Mesodermal cell (in vitro differentiated cells): Measurements from ENCODE around the gene TLDC2.
"Not testable (repeated sequence)": the region's sequence is repeated elsewhere in the genome, so short reads cannot be mapped to it uniquely, and the experiment has no call there.

ENCODE experiments used
- H3K27ac ChIP-seq: 2 replicates; pipeline ENCODE4 v1.7.0; 2013; ENCODE audit warnings: mild to moderate bottlenecking, low read depth, low read length, moderate library complexity; ENCODE audit not compliant: severe bottlenecking
- H3K36me3 ChIP-seq: 2 replicates; pipeline ENCODE4 v1.7.1; 2013; ENCODE audit warnings: mild to moderate bottlenecking, low read length, moderate library complexity; ENCODE audit not compliant: control insufficient read depth, insufficient read depth
- H3K4me1 ChIP-seq: one replicate; pipeline ENCODE4 v1.7.1; 2013; ENCODE audit warnings: mild to moderate bottlenecking, low read length; ENCODE audit not compliant: insufficient read depth, control insufficient read depth, poor library complexity, severe bottlenecking
- H3K4me3 ChIP-seq: 2 replicates; pipeline ENCODE4 v1.7.0; 2013; ENCODE audit warnings: low read length, control low read depth, mild to moderate bottlenecking; ENCODE audit not compliant: insufficient read depth, poor library complexity, severe bottlenecking; ENCODE audit errors: extremely low read depth
- H3K9me3 ChIP-seq: 2 replicates; pipeline ENCODE4 v1.7.1; 2013; ENCODE audit warnings: mild to moderate bottlenecking, low read length, moderate library complexity; ENCODE audit not compliant: control insufficient read depth
- WGBS, 2 experiments: methylation state at CpG; one replicate each; pipeline ENCODE4 v1.1.5; 2013; ENCODE audit warnings: missing lambda C conversion rate in 2 of 2; ENCODE audit not compliant: insufficient coverage in 2 of 2; 5-methylcytosine and 5-hydroxymethylcytosine counted together

The TLDC2 gene

GRCh38 chr20:36888880-36889516, 13.1 kb downstream of the TLDC2 start:
- 93 to 98% methylated on average over 7 to 10 of the region's 15 CpGs for WGBS, 2 experiments
- Histone ChIP-seq H3K9me3 (no peaks in the 10 kb centered on the region), H3K27ac (no peak overlapping the region), H3K4me3 (no peak overlapping the region), H3K4me1 (no peaks in the 10 kb centered on the region), H3K36me3 (no peaks in the 10 kb centered on the region)

DNA sequence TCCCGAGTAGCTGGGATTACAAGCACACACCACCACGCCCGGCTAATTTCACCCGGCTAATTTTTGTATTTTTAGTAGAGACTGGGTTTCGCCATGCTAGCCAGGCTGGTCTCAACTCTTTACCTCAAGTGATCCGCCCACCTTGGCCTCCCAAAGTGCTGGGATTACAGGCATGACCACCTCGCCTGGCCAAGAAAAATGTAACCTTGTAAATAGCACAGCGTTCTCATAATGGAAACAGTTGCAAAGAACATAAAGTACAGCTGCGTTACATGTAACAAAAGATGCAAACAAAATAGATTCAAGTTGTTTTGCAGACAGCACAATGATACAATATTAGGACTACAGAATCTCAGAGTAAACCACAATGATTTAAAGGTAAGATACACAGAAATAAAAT, 14.6 kb downstream of the TLDC2 start:
- Histone ChIP-seq H3K36me3 (no peaks in the 10 kb centered on the region), H3K9me3 (no peaks in the 10 kb centered on the region), H3K27ac (no peak overlapping the region), H3K4me3 (no peak overlapping the region), H3K4me1 (no peaks in the 10 kb centered on the region)
- 90 to 97% methylated on average over 8 to 9 of the region's 9 CpGs for WGBS, 2 experiments

GRCh38 chr20:36891211-36891610, 15.3 kb downstream of the TLDC2 start:
- H3K4me1 ChIP-seq, result no peaks in the 10 kb centered on the region
- WGBS, 2 experiments, result 87 to 90% methylated on average over 2 to 3 of the region's 4 CpGs
- H3K9me3 ChIP-seq, result no peaks in the 10 kb centered on the region
- no peak overlapping the region for H3K27ac ChIP-seq
- no peaks in the 10 kb centered on the region for H3K36me3 ChIP-seq
- H3K4me3 ChIP-seq, result no peak overlapping the region

DNA sequence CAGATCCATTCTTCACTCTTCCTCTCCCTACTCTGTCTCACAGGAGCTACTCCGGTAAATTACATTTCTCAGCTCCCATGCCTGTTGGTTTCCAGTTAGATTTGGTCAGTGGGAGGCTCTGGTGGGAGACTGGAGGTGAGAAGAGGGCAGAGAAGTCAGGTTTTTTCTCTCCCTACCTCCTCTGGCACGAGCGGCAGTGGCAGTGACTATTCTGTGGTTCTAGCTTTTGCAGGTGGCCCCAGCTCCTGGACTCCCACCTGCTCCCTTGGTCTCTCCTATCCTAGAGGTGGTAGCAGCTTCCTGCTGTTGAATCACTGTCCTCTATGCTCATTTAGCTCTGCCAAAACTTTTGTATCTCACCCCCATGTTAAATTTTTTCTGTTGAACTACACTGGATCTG, 17.9 kb downstream of the TLDC2 start:
- Histone ChIP-seq H3K27ac (no peak overlapping the region), H3K9me3 (no peaks in the 10 kb centered on the region), H3K4me1 (no peaks in the 10 kb centered on the region), H3K4me3 (no peak overlapping the region), H3K36me3 (no peaks in the 10 kb centered on the region)
- 80% methylated on average over 3 of the region's 3 CpGs; no CpG with 5 or more reads in 1 of the 2 experiments for WGBS, 2 experiments

GRCh38 chr20:36895036-36895435, 19.1 kb downstream of the TLDC2 start:
- Histone ChIP-seq H3K4me3 (no peak overlapping the region), H3K4me1 (no peaks in the 10 kb centered on the region), H3K27ac (no peak overlapping the region), H3K9me3 (no peaks in the 10 kb centered on the region), H3K36me3 (no peaks in the 10 kb centered on the region)
- 55 to 85% methylated on average over 2 of the region's 2 CpGs for whole genome bisulfite sequencing, 2 experiments

DNA sequence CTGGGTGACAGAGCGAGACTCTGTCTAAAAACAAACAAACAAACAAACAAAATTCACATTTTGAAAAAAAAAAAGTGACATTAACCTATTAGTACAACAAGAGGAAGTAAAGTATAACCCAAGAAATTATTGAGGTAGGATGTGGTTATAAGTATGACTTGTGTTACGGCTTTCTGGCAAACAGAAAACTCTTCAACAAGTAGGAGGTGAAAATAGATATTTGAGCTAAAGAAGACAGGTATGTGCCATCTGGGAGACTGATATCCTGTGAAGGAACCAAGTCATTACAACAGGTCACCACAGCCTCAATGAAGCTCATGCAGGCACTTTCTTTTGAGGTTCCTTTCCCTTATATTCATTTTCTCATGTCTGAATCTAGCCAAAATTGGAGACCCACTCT, 28.8 kb downstream of the TLDC2 start:
- Histone ChIP-seq H3K9me3 (no peaks in the 10 kb centered on the region), H3K4me1 (no peaks in the 10 kb centered on the region), H3K4me3 (no peak overlapping the region), H3K36me3 (no peaks in the 10 kb centered on the region), H3K27ac (no peak overlapping the region)
- WGBS, 2 experiments, result 100% methylated on average over 1 of the region's 2 CpGs; no CpG with 5 or more reads in 1 of the 2 experiments

- not testable (repeated sequence) for H3K9me3 ChIP-seq, H3K27ac ChIP-seq, H3K4me1 ChIP-seq, H3K36me3 ChIP-seq, H3K4me3 ChIP-seq
- WGBS, 2 experiments, result 91 to 100% methylated on average over 7 of the region's 10 CpGs
Measured at GRCh38 chr20:36905566-36905965, 29.6 kb downstream of the TLDC2 start.

- not testable (repeated sequence) for H3K27ac ChIP-seq, H3K4me1 ChIP-seq, H3K4me3 ChIP-seq, H3K9me3 ChIP-seq, H3K36me3 ChIP-seq
- 80 to 85% methylated on average over 1 to 2 of the region's 7 CpGs for WGBS, 2 experiments
Measured at GRCh38 chr20:36906086-36906485, 30.1 kb downstream of the TLDC2 start.

DNA sequence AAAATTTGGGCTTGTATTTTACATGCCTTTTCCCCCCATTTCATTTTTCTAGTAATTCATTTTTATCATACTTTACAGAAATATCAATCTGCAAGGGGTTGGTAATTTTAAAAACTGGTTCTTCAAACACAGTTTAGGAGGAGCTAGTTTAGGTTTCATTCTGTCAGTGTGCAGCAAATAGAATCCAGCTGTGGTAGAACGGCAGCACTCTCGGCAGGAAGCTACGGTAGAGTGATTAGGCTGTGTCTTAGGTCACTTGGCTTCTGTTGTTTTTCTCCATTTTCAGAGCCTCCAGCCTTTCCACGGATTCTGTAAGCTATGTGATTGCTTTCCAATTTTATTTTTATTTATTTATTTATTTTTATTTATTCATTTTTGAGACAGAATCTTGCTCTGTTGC, 32.7 kb downstream of the TLDC2 start:
- WGBS, 2 experiments, result 67% methylated on average over 3 of the region's 4 CpGs; no CpG with 5 or more reads in 1 of the 2 experiments
- Histone ChIP-seq H3K36me3 (no peaks in the 10 kb centered on the region), H3K4me3 (no peak overlapping the region), H3K9me3 (no peaks in the 10 kb centered on the region), H3K27ac (no peak overlapping the region), H3K4me1 (no peaks in the 10 kb centered on the region)

- Histone ChIP-seq H3K4me1 (no peaks in the 10 kb centered on the region), H3K36me3 (no peaks in the 10 kb centered on the region), H3K9me3 (no peaks in the 10 kb centered on the region), H3K4me3 (no peak overlapping the region), H3K27ac (no peak overlapping the region)
- 92 to 100% methylated on average over 2 of the region's 2 CpGs for WGBS, 2 experiments
Measured at GRCh38 chr20:36916199-36916598, 40.3 kb downstream of the TLDC2 start.

- Histone ChIP-seq H3K27ac (no peak overlapping the region), H3K9me3 (no peaks in the 10 kb centered on the region), H3K36me3 (no peaks in the 10 kb centered on the region), H3K4me1 (no peaks in the 10 kb centered on the region), H3K4me3 (no peak overlapping the region)
- WGBS, 2 experiments, result 95 to 96% methylated on average over 4 to 6 of the region's 6 CpGs
Measured at GRCh38 chr20:36917240-36917639, 41.3 kb downstream of the TLDC2 start.
